MM.1S (cell line): ENCODE measurements around the gene SLC47A2.

Source experiments
- CTCF ChIP-seq: fragments of 300-600 bp; sonication (generic); IDR thresholded peaks from 2 replicates; pipeline ENCODE4 v1.5.1; 2016; ENCODE audit warnings: antibody characterized with exemption, low read length, mixed read lengths
- EZH2 ChIP-seq: fragments of 300-600 bp; sonication (generic); optimal IDR thresholded peaks from 2 replicates; pipeline ENCODE3; 2017; ENCODE audit warnings: low read depth, mild to moderate bottlenecking, antibody characterized with exemption, low read length, mixed read lengths
- EZH2phosphoT487 ChIP-seq: fragments of 300-600 bp; sonication (generic); IDR thresholded peaks from 2 replicates; pipeline ENCODE4 v1.6.1; 2018; ENCODE audit warnings: antibody characterized with exemption, low read length

GRCh38 chr17:19676896-19677295, 39.5 kb downstream of the SLC47A2 start:
- TF ChIP-seq CTCF (no peak), EZH2 (no peak), EZH2phosphoT487 (no peak)
